NCI-H2171 treated with DMSO at 0.1 percent for 48 hours (cell line): ENCODE measurements around the gene C16orf96.
A peak's percentile ranks its signal among the peaks of the same experiment; 100 is the strongest.
"Not testable (repeated sequence)": the region's sequence is repeated elsewhere in the genome, so short reads cannot be mapped to it uniquely, and the experiment has no call there.

ENCODE experiments used
- DNase-seq: peaks from one replicate; lab custom pipeline; 2025; lab: John Stamatoyannopoulos, UW

C16orf96 gene

GRCh38 chr16:4566144-4566543 lies 10.0 kb downstream of the C16orf96 start:
- no peak for DNase-seq

DNA sequence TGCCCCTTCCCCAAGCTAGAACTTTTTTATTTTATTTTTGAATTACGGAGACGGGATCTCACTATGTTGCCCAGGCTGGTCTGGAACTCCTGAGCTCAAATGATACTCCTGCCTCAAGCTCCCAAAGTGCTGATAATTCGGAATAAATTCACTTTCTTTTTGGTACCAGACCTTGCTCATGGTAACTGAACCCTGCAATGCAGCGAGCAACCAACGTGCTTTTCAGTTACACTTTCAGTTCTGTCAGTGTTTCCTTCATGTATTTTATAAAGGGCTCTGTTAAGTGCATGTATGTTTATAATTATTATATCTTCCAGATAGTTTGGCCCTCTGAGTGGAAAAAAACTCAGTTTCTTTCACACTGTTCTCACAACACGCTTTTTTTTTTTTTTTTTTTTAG lies 13.9 kb downstream of the C16orf96 start:
- DNase-seq = no peak

- no peak for DNase-seq
Observed at GRCh38 chr16:4570688-4571321, 14.7 kb downstream of the C16orf96 start.

GRCh38 chr16:4572715-4573114 lies 16.6 kb downstream of the C16orf96 start:
- DNase-seq = no peak

- DNase-seq = not testable (repeated sequence)
Observed at GRCh38 chr16:4573926-4574325, 17.8 kb downstream of the C16orf96 start.

DNA sequence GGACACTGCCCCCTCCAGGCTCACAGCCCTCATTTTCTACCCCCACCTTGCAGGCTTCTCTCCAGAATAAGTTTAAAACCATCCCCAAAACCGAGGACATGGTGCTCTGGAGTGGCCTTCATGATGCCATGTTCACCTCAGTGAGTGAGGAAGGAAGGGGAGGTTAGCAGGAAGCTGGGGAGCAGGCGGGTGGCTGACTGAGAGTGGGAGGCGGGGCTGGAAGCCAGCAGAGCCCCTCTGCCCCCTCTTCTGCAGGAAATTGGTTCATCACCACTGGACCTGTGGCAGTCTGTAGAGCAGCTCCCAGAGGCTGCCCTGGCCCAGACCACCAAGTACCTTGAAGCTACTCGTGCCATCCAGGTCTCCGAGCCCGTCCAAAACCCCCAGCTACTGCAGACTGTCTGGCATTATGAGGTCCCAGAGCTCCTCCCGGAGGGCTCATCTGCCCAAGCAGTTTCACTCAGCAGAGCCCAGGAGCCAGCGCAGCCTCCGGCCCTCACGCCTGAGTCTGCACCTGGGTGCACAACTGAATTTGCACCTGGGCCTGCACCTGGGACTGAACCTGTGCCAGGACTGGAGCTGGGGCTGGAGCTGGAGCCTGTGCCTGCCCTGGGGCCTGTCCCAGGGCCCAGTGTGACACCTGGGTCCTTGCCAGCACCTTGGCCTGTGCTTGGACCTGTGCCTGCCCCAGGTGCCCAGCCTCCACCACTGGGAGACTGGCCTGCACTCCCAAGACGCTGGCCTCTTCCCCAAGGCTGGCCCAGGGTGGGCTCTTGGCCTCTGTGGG lies 19.0 kb downstream of the C16orf96 start:
- no peak for DNase-seq

DNA sequence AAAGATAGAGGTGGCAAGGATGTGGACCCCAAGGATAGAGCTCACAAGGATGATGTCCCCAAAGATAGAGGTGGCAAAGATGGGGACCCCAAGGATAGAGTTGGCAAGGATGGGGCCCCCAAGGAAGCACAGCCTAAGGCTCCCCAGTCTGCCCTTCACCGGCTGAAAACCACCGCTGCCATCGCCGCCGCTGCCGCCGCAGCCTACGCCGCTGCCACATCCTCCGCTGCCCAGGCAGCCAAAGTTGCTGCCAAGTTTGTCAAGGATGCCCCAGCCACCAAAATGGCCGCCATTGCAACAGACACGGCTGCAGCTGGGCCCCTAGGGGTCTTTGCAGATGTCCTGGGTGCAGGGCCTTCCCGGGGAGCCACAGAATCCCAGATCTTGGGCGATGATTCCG lies 19.9 kb downstream of the C16orf96 start:
- DNase-seq = no peak

DNA sequence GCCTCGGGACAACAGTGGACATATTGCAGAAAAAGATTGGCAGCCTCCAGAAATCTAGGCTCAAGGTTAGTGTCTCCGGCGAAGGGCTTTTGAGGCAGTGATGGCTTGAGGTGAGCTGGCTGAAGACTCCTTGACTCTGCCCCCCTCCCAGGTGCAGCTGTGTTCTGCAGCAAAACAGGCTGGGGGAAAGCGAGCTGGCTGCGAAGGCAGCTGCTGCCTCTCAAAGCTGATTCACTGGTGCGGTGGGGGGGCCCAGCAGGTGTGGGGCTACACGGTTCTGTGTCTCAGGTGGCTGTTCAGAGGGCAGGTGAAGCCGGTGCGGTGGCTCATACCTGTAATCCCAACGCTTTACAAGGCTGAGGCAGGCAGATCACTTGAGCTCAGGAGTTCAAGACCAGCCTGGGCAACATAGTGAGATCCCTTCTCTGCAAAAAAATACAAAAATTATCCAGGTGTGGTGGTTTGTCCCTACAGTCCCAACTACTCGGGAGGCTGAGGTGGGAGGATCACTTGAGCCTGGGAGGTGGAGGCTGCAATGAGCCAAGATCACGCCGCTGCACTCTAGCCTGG lies 22.9 kb downstream of the C16orf96 start:
- peak; percentile 47 for DNase-seq

- DNase-seq = no peak
Observed at GRCh38 chr16:4580250-4580649, 24.1 kb downstream of the C16orf96 start.

DNA sequence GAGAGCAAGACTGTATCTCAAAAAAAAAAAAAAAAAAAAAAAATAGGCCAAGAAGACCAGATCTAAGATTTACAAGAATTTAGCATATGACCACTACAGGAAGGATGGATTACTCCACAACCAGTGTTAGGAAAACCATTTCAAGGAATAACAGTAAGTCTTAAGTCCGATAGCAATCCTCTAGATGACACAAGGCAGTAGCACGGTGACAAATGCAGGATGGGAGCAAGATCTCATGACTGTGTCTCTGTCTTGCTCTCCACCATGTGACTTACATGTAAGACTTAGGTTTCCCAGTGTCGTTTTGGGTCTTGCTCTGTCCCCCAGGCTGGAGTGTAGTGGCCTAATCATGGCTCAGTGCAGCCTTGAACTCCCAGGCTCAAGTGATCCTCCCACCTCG lies 27.8 kb downstream of the C16orf96 start:
- DNase-seq = no peak

- DNase-seq = no peak
Observed at GRCh38 chr16:4586291-4586690, 30.2 kb downstream of the C16orf96 start.

DNA sequence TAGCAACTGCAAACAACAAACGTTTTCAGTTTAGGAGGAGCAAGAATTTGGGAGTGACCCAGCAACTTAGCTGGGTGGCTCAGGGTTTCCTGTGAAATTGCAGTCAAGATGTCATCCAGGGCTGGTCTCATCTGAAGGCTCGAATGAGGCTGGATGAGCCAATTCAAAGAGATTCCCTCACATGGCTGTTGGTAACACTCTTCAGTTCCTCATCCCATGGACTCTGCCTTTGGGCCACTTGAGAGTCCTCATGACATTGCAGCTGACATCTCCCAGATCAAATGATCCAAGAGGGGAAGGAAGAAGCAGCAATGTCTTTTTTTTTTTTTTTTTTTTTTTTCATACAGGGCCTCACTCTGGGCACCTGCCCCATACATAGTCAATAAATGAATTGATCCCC lies 32.2 kb downstream of the C16orf96 start:
- no peak for DNase-seq

- no peak for DNase-seq
Observed at GRCh38 chr16:4588961-4589360, 32.8 kb downstream of the C16orf96 start.

DNA sequence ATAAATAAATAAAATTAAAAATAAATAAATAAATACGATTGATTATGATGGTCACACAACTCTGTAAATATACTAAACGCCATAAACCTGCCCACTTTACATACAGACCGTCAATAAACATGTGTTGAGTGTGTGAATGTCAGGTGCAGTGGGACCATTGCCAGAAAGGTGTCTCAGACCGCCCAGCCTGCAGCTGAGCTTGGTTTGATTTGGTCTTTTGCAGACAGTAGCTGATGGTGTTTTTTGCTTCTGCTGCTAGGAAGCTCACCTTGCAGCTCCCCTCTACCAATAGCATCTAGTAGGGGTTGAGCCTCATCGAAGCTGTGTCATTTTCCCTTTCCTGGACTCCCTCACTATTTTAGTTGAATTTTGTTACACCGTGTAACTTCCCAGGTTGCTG lies 35.1 kb downstream of the C16orf96 start:
- no peak for DNase-seq

DNA sequence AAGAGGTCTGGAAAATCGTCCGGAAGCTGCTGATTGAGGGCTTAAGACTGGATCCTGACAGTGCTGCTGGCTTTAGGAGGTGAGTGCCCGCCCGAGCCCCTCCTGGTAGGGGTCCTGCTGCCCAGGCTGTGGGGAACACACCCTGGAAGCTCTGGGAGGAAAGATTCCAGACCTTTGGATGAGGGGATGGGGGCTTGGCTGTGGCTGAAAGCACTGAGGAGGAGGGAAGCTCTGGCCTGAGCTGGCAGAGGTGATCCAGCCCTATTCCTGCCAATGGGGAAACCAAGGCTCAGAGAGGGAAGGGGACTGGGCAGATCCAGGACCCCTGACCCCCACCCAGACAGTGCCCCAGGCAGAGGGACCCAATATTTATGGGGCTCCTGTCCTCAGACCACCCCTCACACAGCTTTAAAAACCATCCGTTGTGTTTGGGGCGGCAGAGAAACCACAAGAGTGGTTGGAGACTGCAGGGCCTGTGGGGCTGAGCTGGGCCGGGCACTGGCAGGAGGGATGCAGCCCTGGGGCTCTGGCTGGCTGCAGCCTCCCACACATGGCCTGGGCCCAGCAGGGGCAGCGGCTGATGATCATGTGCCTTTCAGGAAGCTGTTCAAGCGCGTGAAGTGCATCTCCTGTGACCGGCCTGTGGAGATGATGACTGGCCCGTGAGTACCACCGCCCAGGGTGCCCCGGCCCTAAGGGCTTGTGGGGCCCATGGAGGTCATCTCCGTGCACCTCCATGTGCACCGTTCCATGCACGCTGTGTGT lies 35.7 kb downstream of the C16orf96 start:
- DNase-seq = no peak

GRCh38 chr16:4593086-4593485 lies 36.9 kb downstream of the C16orf96 start:
- no peak for DNase-seq

DNA sequence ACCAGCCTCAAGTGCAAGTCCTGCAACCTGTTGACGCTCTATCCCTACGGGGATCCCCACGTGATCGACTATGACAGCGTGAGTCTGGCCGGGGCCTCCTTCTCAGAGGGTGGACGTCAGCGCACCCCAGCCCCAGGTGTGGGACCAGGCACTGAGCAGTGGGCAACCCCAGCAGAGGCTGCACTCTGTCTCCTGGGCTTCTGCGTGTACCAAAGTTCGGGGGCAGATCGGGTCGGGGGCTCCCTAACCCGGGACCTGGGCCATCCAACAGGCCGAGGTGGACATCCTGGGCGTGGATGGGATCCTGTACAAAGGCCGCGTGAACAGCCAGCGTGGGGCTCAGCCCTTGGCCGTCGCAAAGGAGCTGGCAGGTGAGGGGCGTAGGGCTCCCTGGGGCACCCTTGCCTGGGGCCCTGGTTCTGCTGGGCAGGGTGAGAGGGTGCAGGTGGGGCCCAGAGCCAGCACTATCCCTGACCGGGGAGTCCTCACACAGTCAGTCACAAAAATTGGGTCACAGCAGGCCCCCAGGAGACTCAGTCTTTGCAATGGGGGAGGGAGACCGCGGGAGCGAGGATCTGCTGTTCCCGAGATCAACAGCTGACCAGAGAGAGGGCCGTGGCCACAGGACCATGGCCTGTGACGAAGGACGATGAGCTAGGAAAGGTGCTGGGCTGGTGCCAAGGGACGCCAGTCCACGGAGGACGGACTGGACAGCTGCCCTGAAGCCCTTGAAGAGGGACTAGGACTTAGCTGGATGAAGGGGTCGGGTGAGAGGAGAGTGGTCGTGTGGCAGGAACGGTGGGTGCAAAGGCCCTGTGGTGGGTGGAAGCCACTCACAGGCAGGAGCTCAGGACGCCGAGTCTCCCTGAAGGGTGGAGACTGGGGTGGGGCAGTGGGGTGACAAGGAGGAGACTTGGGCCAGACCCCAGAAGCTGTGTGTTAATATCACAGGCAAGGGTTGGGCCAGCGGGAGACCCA lies 38.6 kb downstream of the C16orf96 start:
- DNase-seq = no peak

DNA sequence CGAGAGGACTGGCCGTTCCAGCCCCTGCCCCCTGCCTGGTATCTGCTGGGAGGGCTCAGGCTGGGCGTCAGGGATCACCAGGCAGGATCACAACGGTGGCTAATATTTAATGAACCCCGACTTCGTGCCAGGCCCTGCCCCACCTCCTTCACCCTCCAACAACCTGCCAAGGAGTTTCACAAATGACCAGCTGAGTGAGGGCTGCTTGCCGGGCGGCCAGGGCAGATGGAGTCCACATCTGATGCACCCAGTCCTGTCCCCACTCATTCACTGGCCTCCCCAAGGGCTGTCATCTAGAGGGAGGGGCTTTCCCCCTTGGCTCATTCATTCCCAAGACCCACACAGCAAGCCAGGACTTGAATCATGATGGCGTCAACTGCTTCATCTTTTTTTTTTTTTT lies 41.0 kb downstream of the C16orf96 start:
- peak; percentile 11 for DNase-seq

DNA sequence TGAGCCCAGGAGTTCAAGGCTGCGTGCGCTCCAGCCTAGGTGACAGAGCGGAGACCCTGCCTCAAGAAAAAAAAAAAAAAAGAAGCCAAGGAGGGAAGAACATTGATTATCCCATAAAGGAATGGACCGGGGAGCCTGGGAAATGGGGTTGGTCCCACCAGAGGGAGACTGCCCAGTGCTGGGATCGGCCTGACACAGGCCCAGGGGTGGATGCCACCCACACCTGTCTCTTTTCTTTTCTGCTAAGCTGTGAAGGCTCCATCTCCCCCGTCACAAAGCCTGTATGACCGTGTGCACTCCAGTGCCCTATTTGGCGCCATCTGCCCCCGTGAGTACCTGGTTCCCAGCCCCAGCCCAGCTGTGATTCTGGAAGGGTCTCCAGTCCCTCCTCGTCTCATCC lies 42.9 kb downstream of the C16orf96 start:
- DNase-seq = no peak

- DNase-seq = no peak
Observed at GRCh38 chr16:4599545-4599944, 43.4 kb downstream of the C16orf96 start.
